Spleen (tissue), 7 donors: ENCODE measurements around the gene MCHR1.

Experiments
- POLR2AphosphoS5 ChIP-seq, 3 donors: sonication (generic); formaldehyde crosslinking; IDR thresholded peaks; one replicate each; pipeline ENCODE4 v1.5.1; 2017; ENCODE audit warnings: antibody characterized with exemption in 3 of 3
- TF ChIP-seq, protein P1 (sequence below), 11 experiments: fragments of 200-600 bp in 7 of 11; fragments of 450-650 bp in 4 of 11; sonication (generic) in 4 of 11; IDR thresholded peaks in 8 of 11; conservative IDR thresholded peaks in 3 of 11; 1 replicate in 7 of 11; 2 replicates in 4 of 11; pipeline versions ENCODE4 v1.4.0 to v1.8.0; 2016 to 2021; ENCODE audit warnings: antibody characterized with exemption in 11 of 11, inconsistent platforms in 4 of 11, mild to moderate bottlenecking in 1 of 11
- donor health status: DM: no; HTN: no; CAD: no; lungs with moderate emphysema.
- donor health status: DM: no; HTN: no; CAD: no.
- donor health status: DM: no; HTN: no; CAD: no.

DNA sequence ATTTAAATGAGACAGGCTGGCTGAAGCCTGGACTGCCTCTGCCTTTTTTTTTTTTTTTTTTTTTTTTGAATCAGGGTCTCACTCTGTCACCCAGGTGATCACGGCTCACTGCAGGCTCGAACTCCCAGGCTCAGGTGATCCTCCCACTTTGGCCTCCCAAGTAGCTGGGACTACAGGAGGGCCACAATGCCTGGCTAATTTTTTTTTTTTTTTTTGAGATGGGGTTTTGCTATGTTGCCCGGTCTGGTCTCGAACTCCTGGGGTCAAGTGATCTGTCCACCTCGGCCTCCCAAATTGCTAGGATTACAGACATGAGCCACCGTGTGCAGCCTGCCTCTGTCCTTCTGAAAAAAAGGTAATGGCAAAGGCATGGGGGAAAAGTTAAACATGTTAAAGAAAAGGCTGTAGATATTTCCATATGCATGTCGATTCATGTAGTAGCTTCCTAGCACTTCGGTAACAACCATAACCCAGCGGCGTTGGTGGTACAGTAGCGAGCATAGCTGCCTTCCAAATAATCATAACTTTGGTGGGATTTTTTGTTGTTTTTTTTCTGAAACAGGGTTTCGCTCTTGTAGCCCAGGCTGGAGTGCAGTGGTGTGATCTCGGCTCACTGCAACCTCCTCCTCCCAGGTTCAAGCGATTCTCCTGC lies 48.8 kb downstream of the MCHR1 start:
- TF ChIP-seq, protein P1, sequence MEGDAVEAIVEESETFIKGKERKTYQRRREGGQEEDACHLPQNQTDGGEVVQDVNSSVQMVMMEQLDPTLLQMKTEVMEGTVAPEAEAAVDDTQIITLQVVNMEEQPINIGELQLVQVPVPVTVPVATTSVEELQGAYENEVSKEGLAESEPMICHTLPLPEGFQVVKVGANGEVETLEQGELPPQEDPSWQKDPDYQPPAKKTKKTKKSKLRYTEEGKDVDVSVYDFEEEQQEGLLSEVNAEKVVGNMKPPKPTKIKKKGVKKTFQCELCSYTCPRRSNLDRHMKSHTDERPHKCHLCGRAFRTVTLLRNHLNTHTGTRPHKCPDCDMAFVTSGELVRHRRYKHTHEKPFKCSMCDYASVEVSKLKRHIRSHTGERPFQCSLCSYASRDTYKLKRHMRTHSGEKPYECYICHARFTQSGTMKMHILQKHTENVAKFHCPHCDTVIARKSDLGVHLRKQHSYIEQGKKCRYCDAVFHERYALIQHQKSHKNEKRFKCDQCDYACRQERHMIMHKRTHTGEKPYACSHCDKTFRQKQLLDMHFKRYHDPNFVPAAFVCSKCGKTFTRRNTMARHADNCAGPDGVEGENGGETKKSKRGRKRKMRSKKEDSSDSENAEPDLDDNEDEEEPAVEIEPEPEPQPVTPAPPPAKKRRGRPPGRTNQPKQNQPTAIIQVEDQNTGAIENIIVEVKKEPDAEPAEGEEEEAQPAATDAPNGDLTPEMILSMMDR (IDR thresholded peaks at IDR 0.05 in 8 of 11, conservative IDR thresholded peaks at IDR 0.05 in 3 of 11), result no peak
- no peak for TF ChIP-seq POLR2AphosphoS5 (IDR thresholded peaks at IDR 0.05)
